SK-N-SH (cell line): ENCODE data around the gene SLC30A3. TPM values are rescaled to one million over a fixed set of nuclear protein-coding genes. Genes with fewer than 3 reads are reported as not detected.

ENCODE experiments used
- CTCF ChIA-PET: fragments of 300-600, 350-600 bp; formaldehyde crosslinking; extraction: SDS; loops from one replicate; lab custom pipeline; 2021; lab: Yijun Ruan, JAX
- POLR2A ChIA-PET: fragments of 350-600 bp; sonication (Branson Sonifier 250); formaldehyde crosslinking; extraction: SDS; loops from one replicate; lab custom pipeline; 2020; ENCODE audit warnings: antibody characterized with exemption, inconsistent platforms; lab: Yijun Ruan, JAX
- DNase-seq: peaks from one replicate; pipeline ENCODE4 v3.0.0; 2012
- H2AFZ ChIP-seq: fragments of 200-600 bp; sonication (generic); 2 replicates; pipeline ENCODE4 v1.8.1; 2016; ENCODE audit warnings: antibody characterized with exemption, mild to moderate bottlenecking, low read depth
- H3F3A ChIP-seq: fragments of 200-600 bp; sonication (generic); replicated peaks from 2 replicates; pipeline ENCODE3; 2016; ENCODE audit warnings: antibody characterized with exemption, mild to moderate bottlenecking; ENCODE audit not compliant: insufficient read depth
- H3K27ac ChIP-seq, 2 experiments: fragments of 200-500 bp in 1 of 2; fragments of 200-600 bp in 1 of 2; sonication (Bioruptor generic) in 1 of 2; sonication (generic), shearing (Covaris generic) in 1 of 2; 2 replicates each; pipeline versions ENCODE4 v1.5.1 to v1.6.1; 2014 to 2016; ENCODE audit warnings: low read depth in 2 of 2, inconsistent platforms in 1 of 2, low read length in 1 of 2, mild to moderate bottlenecking in 1 of 2, mixed read lengths in 1 of 2
- H3K27me3 ChIP-seq: fragments of 200-600 bp; sonication (generic), shearing (Covaris generic); 2 replicates; pipeline ENCODE4 v1.6.1; 2016; ENCODE audit warnings: mixed run types; ENCODE audit not compliant: insufficient read depth
- H3K36me3 ChIP-seq, 2 experiments: fragments of 200-500 bp in 1 of 2; fragments of 200-600 bp in 1 of 2; sonication (Bioruptor generic) in 1 of 2; sonication (generic) in 1 of 2; replicated peaks in 1 of 2; 2 replicates each; pipeline versions ENCODE3 to v1.5.1; 2014 to 2016; ENCODE audit warnings: low read length in 1 of 2, mild to moderate bottlenecking in 1 of 2; ENCODE audit not compliant: insufficient read depth in 2 of 2, control insufficient read depth in 1 of 2
- H3K4me1 ChIP-seq, 2 experiments: fragments of 200-500 bp in 1 of 2; fragments of 200-600 bp in 1 of 2; sonication (Bioruptor generic) in 1 of 2; sonication (generic), shearing (Covaris generic) in 1 of 2; 2 replicates each; pipeline versions ENCODE4 v1.5.1 to v1.6.1; 2014 to 2016; ENCODE audit warnings: low read depth in 1 of 2, low read length in 1 of 2, mixed run types in 1 of 2; ENCODE audit not compliant: insufficient read depth in 2 of 2, control insufficient read depth in 1 of 2
- H3K4me2 ChIP-seq: fragments of 200-600 bp; sonication (generic), shearing (Covaris generic); 2 replicates; pipeline ENCODE4 v1.6.1; 2017; ENCODE audit warnings: mixed run types
- H3K4me3 ChIP-seq, 2 experiments: fragments of 200-500 bp in 1 of 2; fragments of 200-600 bp in 1 of 2; sonication (Bioruptor generic) in 1 of 2; sonication (generic), shearing (Covaris generic) in 1 of 2; 2 replicates each; pipeline versions ENCODE4 v1.5.1 to v1.8.1; 2014 to 2016; ENCODE audit warnings: low read depth in 2 of 2, inconsistent platforms in 1 of 2, low read length in 1 of 2, mild to moderate bottlenecking in 1 of 2, mixed read lengths in 1 of 2, moderate library complexity in 1 of 2
- H3K79me2 ChIP-seq: fragments of 200-600 bp; sonication (generic); 2 replicates; pipeline ENCODE4 v1.8.1; 2017; ENCODE audit warnings: mild to moderate bottlenecking; ENCODE audit not compliant: insufficient read depth
- H3K9ac ChIP-seq: fragments of 200-600 bp; sonication (generic); 2 replicates; pipeline ENCODE4 v1.6.1; 2017; ENCODE audit warnings: mixed run types
- H3K9me2 ChIP-seq: fragments of 200-600 bp; sonication (generic); 2 replicates; pipeline ENCODE4 v1.6.1; 2017; ENCODE audit warnings: mixed run types
- H3K9me3 ChIP-seq: fragments of 200-600 bp; sonication (generic); 2 replicates; pipeline ENCODE4 v1.6.1; 2017; ENCODE audit warnings: mixed run types, mild to moderate bottlenecking, moderate library complexity
- H4K20me1 ChIP-seq: fragments of 200-600 bp; sonication (generic); 2 replicates; pipeline ENCODE4 v1.6.1; 2017; ENCODE audit warnings: mild to moderate bottlenecking, mixed run types; ENCODE audit not compliant: insufficient read depth
- CHD2 ChIP-seq: fragments of 150-350 bp; IDR thresholded peaks from 2 replicates; pipeline ENCODE4 v1.6.1; 2018; ENCODE audit warnings: low read length; ENCODE audit not compliant: partially characterized antibody
- ELF1 ChIP-seq: IDR thresholded peaks from 2 replicates; pipeline ENCODE4 v1.4.0; 2012
- EZH2phosphoT487 ChIP-seq: fragments of 200-600 bp; sonication (generic); IDR thresholded peaks from 2 replicates; pipeline ENCODE4 v1.6.1; 2017; ENCODE audit warnings: low read depth, mixed run types, mild to moderate bottlenecking, antibody characterized with exemption, moderate library complexity, borderline replicate concordance
- FOSL2 ChIP-seq: IDR thresholded peaks from 2 replicates; pipeline ENCODE4 v1.4.0; 2012; ENCODE audit warnings: low read depth, mild to moderate bottlenecking, moderate library complexity, borderline replicate concordance
- GABPA ChIP-seq: IDR thresholded peaks from 2 replicates; pipeline ENCODE4 v1.4.0; 2012; ENCODE audit warnings: low read depth, mild to moderate bottlenecking
- MXI1 ChIP-seq: IDR thresholded peaks from 2 replicates; pipeline ENCODE4 v1.6.1; 2012; ENCODE audit warnings: mild to moderate bottlenecking, low read depth, low read length, improper control_type of control experiment
- NFIC ChIP-seq: IDR thresholded peaks from 2 replicates; pipeline ENCODE4 v1.4.0; 2012; ENCODE audit warnings: borderline replicate concordance
- NRF1 ChIP-seq: IDR thresholded peaks from 2 replicates; pipeline ENCODE4 v1.6.1; 2012; ENCODE audit warnings: low read depth, mild to moderate bottlenecking, low read length
- RXRA ChIP-seq: IDR thresholded peaks from 2 replicates; pipeline ENCODE4 v1.4.0; 2012; ENCODE audit warnings: low read depth, mild to moderate bottlenecking, borderline replicate concordance
- TAF1 ChIP-seq: IDR thresholded peaks from 2 replicates; pipeline ENCODE4 v1.6.1; 2012; ENCODE audit warnings: low read depth, mild to moderate bottlenecking, low read length, moderate library complexity, borderline replicate concordance
- TCF12 ChIP-seq: IDR thresholded peaks from 2 replicates; pipeline ENCODE4 v1.4.0; 2012
- TEAD4 ChIP-seq: IDR thresholded peaks from 2 replicates; pipeline ENCODE4 v1.4.0; 2012; ENCODE audit warnings: mild to moderate bottlenecking, borderline replicate concordance; ENCODE audit not compliant: insufficient read depth
- YY1 ChIP-seq: IDR thresholded peaks from 2 replicates; pipeline ENCODE4 v1.4.0; 2012; ENCODE audit warnings: low read depth, mild to moderate bottlenecking
- WGBS: methylation state at CpG from one replicate; pipeline ENCODE4 v1.1.6; 2017; ENCODE audit warnings: low lambda C conversion rate; 5-methylcytosine and 5-hydroxymethylcytosine counted together
- polyA plus RNA-seq, 3 experiments: library from polyadenylated mRNA; depleted of rRNA; stranded (reverse); fragments of >200 nt; gene quantifications; 2 replicates each; pipeline ENCODE4 v1.2.3, GENCODE V29; 2012
- TF ChIP-seq, protein P1 (sequence below): fragments of 150-350 bp; IDR thresholded peaks from 2 replicates; pipeline ENCODE4 v1.6.1; 2017; ENCODE audit warnings: antibody characterized with exemption, low read length, low read depth, borderline replicate concordance
- TF ChIP-seq, protein P2 (sequence below): fragments of 150-350 bp; IDR thresholded peaks from 2 replicates; pipeline ENCODE4 v1.6.1; 2016; ENCODE audit warnings: mild to moderate bottlenecking, low read depth, low read length
- TF ChIP-seq, protein P3 (sequence below): IDR thresholded peaks from 2 replicates; pipeline ENCODE4; 2012
- TF ChIP-seq, protein P4 (sequence below): IDR thresholded peaks from 2 replicates; pipeline ENCODE4 v1.6.1; 2012; ENCODE audit warnings: mild to moderate bottlenecking, low read depth, low read length, moderate library complexity
- TF ChIP-seq, protein P5 (sequence below): IDR thresholded peaks from 2 replicates; pipeline ENCODE4 v1.4.0; 2012; ENCODE audit warnings: low read depth

SLC30A3 gene
- polyA plus RNA-seq, 1 of the 3 experiments (the other 2 are of a cell fraction), result 1.1 TPM

DNA sequence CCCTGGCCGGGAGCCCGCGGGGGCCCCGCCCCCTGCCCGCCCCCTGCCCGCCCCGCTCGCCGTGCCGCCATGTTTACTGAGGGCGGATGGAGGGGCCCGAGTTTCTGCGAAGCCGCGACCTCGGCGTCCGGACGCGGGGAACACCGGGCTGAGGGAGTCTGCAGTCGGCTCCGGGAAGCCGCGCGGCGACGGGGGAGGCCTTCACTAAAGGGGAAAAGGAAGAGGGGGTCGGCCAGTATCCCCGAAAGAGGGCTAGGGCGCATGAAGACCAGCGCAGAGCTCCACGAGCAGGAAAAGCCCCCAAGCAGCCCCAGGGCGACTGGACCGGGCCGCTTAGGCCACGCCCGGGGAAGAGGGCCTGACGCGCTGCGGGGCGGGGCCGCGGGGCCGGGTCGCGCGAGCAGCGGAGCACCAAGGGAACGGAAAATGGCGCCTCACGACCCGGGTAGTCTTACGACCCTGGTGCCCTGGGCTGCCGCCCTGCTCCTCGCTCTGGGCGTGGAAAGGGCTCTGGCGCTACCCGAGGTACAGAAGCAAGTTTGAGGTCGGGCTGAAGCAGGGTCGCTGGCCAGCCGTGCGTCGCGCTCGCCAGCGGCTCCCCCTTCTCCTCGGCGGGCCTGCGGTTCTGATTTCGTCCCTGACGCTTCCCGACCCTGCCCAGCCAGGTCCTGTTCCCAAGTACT, 50.8 kb downstream of the SLC30A3 start, which contains the start of the genes ATRAID and SLC5A6 (continued):
- TF ChIP-seq, protein P1, sequence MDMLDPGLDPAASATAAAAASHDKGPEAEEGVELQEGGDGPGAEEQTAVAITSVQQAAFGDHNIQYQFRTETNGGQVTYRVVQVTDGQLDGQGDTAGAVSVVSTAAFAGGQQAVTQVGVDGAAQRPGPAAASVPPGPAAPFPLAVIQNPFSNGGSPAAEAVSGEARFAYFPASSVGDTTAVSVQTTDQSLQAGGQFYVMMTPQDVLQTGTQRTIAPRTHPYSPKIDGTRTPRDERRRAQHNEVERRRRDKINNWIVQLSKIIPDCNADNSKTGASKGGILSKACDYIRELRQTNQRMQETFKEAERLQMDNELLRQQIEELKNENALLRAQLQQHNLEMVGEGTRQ, result no peak
- TF ChIP-seq RXRA (no peak), CHD2 (peak; percentile 92), TCF12 (no peak; the same call in 1 of the 2 replicates), FOSL2 (no peak), NRF1 (no peak)
- TF ChIP-seq, protein P2, sequence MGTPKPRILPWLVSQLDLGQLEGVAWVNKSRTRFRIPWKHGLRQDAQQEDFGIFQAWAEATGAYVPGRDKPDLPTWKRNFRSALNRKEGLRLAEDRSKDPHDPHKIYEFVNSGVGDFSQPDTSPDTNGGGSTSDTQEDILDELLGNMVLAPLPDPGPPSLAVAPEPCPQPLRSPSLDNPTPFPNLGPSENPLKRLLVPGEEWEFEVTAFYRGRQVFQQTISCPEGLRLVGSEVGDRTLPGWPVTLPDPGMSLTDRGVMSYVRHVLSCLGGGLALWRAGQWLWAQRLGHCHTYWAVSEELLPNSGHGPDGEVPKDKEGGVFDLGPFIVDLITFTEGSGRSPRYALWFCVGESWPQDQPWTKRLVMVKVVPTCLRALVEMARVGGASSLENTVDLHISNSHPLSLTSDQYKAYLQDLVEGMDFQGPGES, result no peak
- TF ChIP-seq, protein P3, sequence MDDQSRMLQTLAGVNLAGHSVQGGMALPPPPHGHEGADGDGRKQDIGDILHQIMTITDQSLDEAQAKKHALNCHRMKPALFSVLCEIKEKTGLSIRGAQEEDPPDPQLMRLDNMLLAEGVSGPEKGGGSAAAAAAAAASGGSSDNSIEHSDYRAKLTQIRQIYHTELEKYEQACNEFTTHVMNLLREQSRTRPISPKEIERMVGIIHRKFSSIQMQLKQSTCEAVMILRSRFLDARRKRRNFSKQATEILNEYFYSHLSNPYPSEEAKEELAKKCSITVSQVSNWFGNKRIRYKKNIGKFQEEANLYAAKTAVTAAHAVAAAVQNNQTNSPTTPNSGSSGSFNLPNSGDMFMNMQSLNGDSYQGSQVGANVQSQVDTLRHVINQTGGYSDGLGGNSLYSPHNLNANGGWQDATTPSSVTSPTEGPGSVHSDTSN, result no peak

DNA sequence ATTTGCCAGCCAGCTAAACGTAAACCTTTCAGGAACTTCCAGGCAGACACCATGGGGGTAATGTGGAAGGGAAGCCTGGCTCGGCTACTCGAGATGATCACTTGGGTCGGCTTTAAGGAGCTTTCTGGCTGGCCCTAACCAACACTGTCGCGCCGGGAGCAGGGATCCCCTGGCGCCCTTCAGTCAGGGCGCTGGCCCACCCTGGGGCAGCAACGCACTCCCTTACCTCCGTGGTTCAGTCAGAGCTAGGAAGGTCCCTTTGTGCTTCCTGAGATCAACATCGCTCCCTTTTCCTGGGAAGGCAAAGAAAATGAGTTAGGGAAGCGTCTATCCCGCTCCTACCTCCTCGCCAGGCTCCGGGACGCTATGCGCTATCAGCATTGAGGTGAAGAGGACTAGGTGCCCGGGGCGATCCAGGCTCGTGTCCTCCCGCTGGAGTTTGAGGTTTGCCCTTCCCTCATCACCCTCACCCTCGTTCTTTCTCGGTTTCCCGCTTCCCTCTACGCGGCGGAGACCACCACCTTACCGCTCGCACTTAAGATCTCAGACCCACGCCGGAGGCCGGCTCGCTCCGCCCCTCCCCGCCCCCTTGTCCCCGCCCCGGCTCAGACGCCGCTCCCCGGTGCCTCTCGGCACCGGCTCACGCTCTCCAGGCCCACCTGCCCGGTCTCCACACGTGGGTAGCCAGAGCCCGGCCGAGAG, 51.5 kb downstream of the SLC30A3 start:
- Histone ChIP-seq H3K79me2 (peaks cover 28% of the 10 kb centered on the region; the same call in 1 of the 2 replicates), H4K20me1 (no peaks in the 10 kb centered on the region), H3K27me3 (no peaks in the 10 kb centered on the region), H3K9me2 (no peaks in the 10 kb centered on the region), H2AFZ (peak overlapping the region; percentile 85), H3K9ac (peak overlapping the region; percentile 92), H3K9me3 (no peaks in the 10 kb centered on the region), H3K36me3 (peaks cover 21 to 49% of the 10 kb centered on the region in 2 experiments), H3K4me2 (peak overlapping the region; percentile 85), H3K27ac (peak overlapping the region; percentile 80 to 89), H3F3A (peaks cover 5% of the 10 kb centered on the region), H3K4me3 (peak overlapping the region; percentile 84 to 86), H3K4me1 (peaks cover 5 to 22% of the 10 kb centered on the region in 2 experiments; a peak in 3 of 4 replicates)
- CTCF ChIA-PET, result interaction anchor here (0.8 to 2.3 kb wide), 10 partner anchors 20 to 249 kb away, joined by 3 to 12 read pairs (median 4); no protein-coding TSS in a partner anchor
- POLR2A ChIA-PET, result interaction anchor here (0.9 to 2.0 kb wide), 4 partner anchors 12 to 162 kb away, joined by 3 to 7 read pairs (median 4); partner anchors contain the start of gene EMILIN1
- under 1% methylated on average over 36 of the region's 48 CpGs for WGBS
- DNase-seq, result peak; percentile 74
- TF ChIP-seq ELF1 (no peak), TCF12 (no peak), NFIC (no peak), TAF1 (no peak), GABPA (no peak), YY1 (no peak), CHD2 (no peak), RXRA (no peak), TEAD4 (no peak), EZH2phosphoT487 (no peak), MXI1 (peak; percentile 99)
- TF ChIP-seq, protein P4, sequence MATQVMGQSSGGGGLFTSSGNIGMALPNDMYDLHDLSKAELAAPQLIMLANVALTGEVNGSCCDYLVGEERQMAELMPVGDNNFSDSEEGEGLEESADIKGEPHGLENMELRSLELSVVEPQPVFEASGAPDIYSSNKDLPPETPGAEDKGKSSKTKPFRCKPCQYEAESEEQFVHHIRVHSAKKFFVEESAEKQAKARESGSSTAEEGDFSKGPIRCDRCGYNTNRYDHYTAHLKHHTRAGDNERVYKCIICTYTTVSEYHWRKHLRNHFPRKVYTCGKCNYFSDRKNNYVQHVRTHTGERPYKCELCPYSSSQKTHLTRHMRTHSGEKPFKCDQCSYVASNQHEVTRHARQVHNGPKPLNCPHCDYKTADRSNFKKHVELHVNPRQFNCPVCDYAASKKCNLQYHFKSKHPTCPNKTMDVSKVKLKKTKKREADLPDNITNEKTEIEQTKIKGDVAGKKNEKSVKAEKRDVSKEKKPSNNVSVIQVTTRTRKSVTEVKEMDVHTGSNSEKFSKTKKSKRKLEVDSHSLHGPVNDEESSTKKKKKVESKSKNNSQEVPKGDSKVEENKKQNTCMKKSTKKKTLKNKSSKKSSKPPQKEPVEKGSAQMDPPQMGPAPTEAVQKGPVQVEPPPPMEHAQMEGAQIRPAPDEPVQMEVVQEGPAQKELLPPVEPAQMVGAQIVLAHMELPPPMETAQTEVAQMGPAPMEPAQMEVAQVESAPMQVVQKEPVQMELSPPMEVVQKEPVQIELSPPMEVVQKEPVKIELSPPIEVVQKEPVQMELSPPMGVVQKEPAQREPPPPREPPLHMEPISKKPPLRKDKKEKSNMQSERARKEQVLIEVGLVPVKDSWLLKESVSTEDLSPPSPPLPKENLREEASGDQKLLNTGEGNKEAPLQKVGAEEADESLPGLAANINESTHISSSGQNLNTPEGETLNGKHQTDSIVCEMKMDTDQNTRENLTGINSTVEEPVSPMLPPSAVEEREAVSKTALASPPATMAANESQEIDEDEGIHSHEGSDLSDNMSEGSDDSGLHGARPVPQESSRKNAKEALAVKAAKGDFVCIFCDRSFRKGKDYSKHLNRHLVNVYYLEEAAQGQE, result no peak
- TF ChIP-seq, protein P3, result no peak
- TF ChIP-seq, protein P5, sequence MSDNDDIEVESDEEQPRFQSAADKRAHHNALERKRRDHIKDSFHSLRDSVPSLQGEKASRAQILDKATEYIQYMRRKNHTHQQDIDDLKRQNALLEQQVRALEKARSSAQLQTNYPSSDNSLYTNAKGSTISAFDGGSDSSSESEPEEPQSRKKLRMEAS, result peak; percentile 69; the same call in 1 of the 2 replicates
- TF ChIP-seq, protein P1, result 0 out of 2 replicates have a peak, but pooled peaks have one; percentile 7
